ENCODE measurements around the gene ACOT6. TPM values are rescaled to one million over a fixed set of nuclear protein-coding genes. Genes with fewer than 3 reads are reported as not detected.

ACOT6 gene
- total RNA-seq, 1 experiment from 2014 or later: not detected

- BruUV-seq (replicated peaks): no TSS peak
- Histone ChIP-seq H3K36me3 (ENCODE audit: control insufficient read depth, insufficient read depth, low read length) (no peaks in the 10 kb centered on the region; the same call in 1 of the 2 replicates), H3K4me3 (ENCODE audit: low read depth in 2 of 2, low read length in 2 of 2) (peak within 1 kb of the TSS; percentile 85), H3K27ac (ENCODE audit: low read length) (peak within 1 kb of the TSS; percentile 91), H3K9me3 (ENCODE audit: control insufficient read depth, insufficient read depth, low read depth, low read length) (no peaks in the 10 kb centered on the region), H3K27me3 (ENCODE audit: control insufficient read depth, insufficient read depth, low read length) (no peaks in the 10 kb centered on the region), H3K4me1 (ENCODE audit: control insufficient read depth, insufficient read depth, low read length) (0 out of 2 replicates have a peak, but pooled peaks cover 6% of the 10 kb centered on the region)
- ATAC-seq (peak; percentile 100), DNase-seq (ENCODE audit: low read depth, low spot score) (peak; percentile 59)
- intact Hi-C loops (cut with micrococcal nuclease; ENCODE audit: unreplicated experiment): no loop called here
- in situ Hi-C loops (cut with HindIII; ENCODE audit: low pct_unique_long_range_greater_than_20kb, low sequenced_read_pairs): no loop called here
- TF ChIP-seq CTCF (IDR thresholded peaks at IDR 0.05) (no peak), TCF7L2 (IDR thresholded peaks at IDR 0.05; ENCODE audit: low read depth, low read length) (no peak), POLR2AphosphoS5 (IDR thresholded peaks at IDR 0.05; ENCODE audit: low read depth, low read length) (peak; percentile 87), SIN3A (IDR thresholded peaks at IDR 0.05; ENCODE audit: borderline replicate concordance, insufficient read depth, low read depth, low read length) (peak; percentile 63; the same call in 1 of the 2 replicates), REST (IDR thresholded peaks at IDR 0.05; ENCODE audit: insufficient read depth in 1 of 2, low read depth in 2 of 2, low read length in 1 of 2) (no peak)
- ChIA-PET POLR2A (no interaction called here), CTCF (no interaction called here)
These were observed 32.4 kb downstream of the ACOT6 start, which contains the start of gene DNAL1 for GRCh38 chr14:73644531-73645247. Gene DNAL1, plus strand, starts transcription at chr14:73644986. Its CDS starts 54 bp downstream, at chr14:73645040.

- ChIA-PET POLR2A (no interaction called here), CTCF (no interaction called here)
- peak overlapping the region; percentile 85 for H3K4me3 ChIP-seq (ENCODE audit: low read depth in 2 of 2, low read length in 2 of 2)
- intact Hi-C loops (cut with micrococcal nuclease; ENCODE audit: unreplicated experiment) (no loop called here), in situ Hi-C loops (cut with HindIII; ENCODE audit: low pct_unique_long_range_greater_than_20kb, low sequenced_read_pairs) (no loop called here)
- DNase-seq (ENCODE audit: low read depth, low spot score) (no peak), ATAC-seq (no peak)
- no peaks in the 10 kb centered on the region for H3K27me3 ChIP-seq (ENCODE audit: control insufficient read depth, insufficient read depth, low read length)
- no peak for TF ChIP-seq TCF7L2 (IDR thresholded peaks at IDR 0.05; ENCODE audit: low read depth, low read length)
- no peaks in the 10 kb centered on the region; the same call in 1 of the 2 replicates for H3K36me3 ChIP-seq (ENCODE audit: control insufficient read depth, insufficient read depth, low read length)
- H3K9me3 ChIP-seq (ENCODE audit: control insufficient read depth, insufficient read depth, low read depth, low read length): no peaks in the 10 kb centered on the region
- no TSS peak for BruUV-seq (replicated peaks)
- H3K27ac ChIP-seq (ENCODE audit: low read length): peak overlapping the region; percentile 91
- H3K4me1 ChIP-seq (ENCODE audit: control insufficient read depth, insufficient read depth, low read length): 0 out of 2 replicates have a peak, but pooled peaks cover 6% of the 10 kb centered on the region
These were observed 32.9 kb downstream of the ACOT6 start for GRCh38 chr14:73645248-73645610.

DNA sequence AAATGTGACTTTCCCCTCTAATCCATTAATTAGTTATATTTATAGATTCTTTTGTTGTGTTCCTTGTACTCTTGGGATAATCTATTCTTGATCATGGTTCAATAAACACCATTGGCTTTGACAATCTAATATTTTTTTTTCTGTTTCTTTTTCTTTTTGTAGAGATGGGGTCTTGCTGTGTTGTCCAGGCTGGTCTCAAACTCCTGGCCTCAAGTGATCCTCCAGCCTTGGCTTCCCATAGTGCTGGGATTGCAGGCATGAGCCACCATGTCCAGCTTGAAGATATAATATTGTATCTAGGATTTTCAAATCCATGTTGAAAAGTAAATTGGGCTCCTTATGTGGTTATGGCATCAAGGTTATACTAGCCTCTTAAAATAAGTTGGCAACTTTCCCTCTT, 38.7 kb downstream of the ACOT6 start:
- Histone ChIP-seq H3K36me3 (ENCODE audit: control insufficient read depth, insufficient read depth, low read length) (no peaks in the 10 kb centered on the region), H3K9me3 (ENCODE audit: control insufficient read depth, insufficient read depth, low read depth, low read length) (no peaks in the 10 kb centered on the region), H3K27me3 (ENCODE audit: control insufficient read depth, insufficient read depth, low read length) (no peaks in the 10 kb centered on the region), H3K27ac (ENCODE audit: low read length) (no peak overlapping the region), H3K4me3 (ENCODE audit: low read depth in 2 of 2, low read length in 2 of 2) (no peak overlapping the region), H3K4me1 (ENCODE audit: control insufficient read depth, insufficient read depth, low read length) (no peaks in the 10 kb centered on the region)
- ChIA-PET CTCF (no interaction called here), POLR2A (no interaction called here)
- in situ Hi-C loops (cut with HindIII; ENCODE audit: low pct_unique_long_range_greater_than_20kb, low sequenced_read_pairs) (no loop called here), intact Hi-C loops (cut with micrococcal nuclease; ENCODE audit: unreplicated experiment) (no loop called here)
- BruUV-seq (replicated peaks): no TSS peak
- DNase-seq (ENCODE audit: low read depth, low spot score) (no peak), ATAC-seq (no peak)
- TF ChIP-seq CTCF (IDR thresholded peaks at IDR 0.05) (no peak), TCF7L2 (IDR thresholded peaks at IDR 0.05; ENCODE audit: low read depth, low read length) (no peak), REST (IDR thresholded peaks at IDR 0.05; ENCODE audit: insufficient read depth in 1 of 2, low read depth in 2 of 2, low read length in 1 of 2) (no peak), POLR2AphosphoS5 (IDR thresholded peaks at IDR 0.05; ENCODE audit: low read depth, low read length) (no peak), SIN3A (IDR thresholded peaks at IDR 0.05; ENCODE audit: borderline replicate concordance, insufficient read depth, low read depth, low read length) (no peak)

Measured in Panc1 (cell line).